Measurements from ENCODE around the gene NEK1. TPM values are rescaled to one million over a fixed set of nuclear protein-coding genes. Genes with fewer than 3 reads are reported as not detected.

NEK1 gene
- total and polyA plus RNA-seq, 2 experiments from 2014 or later, result 9.3 to 19.5 TPM

- H3K4me3 ChIP-seq, result no peak overlapping the region
- H3K4me3 Mint-ChIP-seq, result no peak overlapping the region
- H4K20me1 ChIP-seq (replicated peaks; ENCODE audit: insufficient read depth), result no peaks in the 10 kb centered on the region
- no peak for DNase-seq (ENCODE audit: low spot score)
- H3K9me3 Mint-ChIP-seq, result no peaks in the 10 kb centered on the region
- no peaks in the 10 kb centered on the region for H3K27me3 ChIP-seq (ENCODE audit: insufficient read depth)
- H3K27me3 Mint-ChIP-seq (ENCODE audit: insufficient read depth, low read depth, poor library complexity), result no peaks in the 10 kb centered on the region
- H3K79me2 ChIP-seq (replicated peaks; ENCODE audit: insufficient read depth), result peaks cover 20% of the 10 kb centered on the region; the same call in 1 of the 2 replicates
- H3K36me3 ChIP-seq (ENCODE audit: insufficient read depth), result no peaks in the 10 kb centered on the region; the same call in 1 of the 2 replicates
- no peaks in the 10 kb centered on the region for H3F3A ChIP-seq (replicated peaks; ENCODE audit: low read depth)
- no peaks in the 10 kb centered on the region for H3K4me1 ChIP-seq (ENCODE audit: insufficient read depth)
- H3K4me2 ChIP-seq, result no peak overlapping the region
- no peak for ATAC-seq
- no peak for TF ChIP-seq ZNF114 (CRISPR knock-in tag; IDR thresholded peaks at IDR 0.05)
- TF ChIP-seq CREB1 (CRISPR knock-in tag; IDR thresholded peaks at IDR 0.05; ENCODE audit: low read depth), result no peak
- TF ChIP-seq ETS1 (IDR thresholded peaks at IDR 0.05), result no peak
- TF ChIP-seq EZH2phosphoT487 (IDR thresholded peaks at IDR 0.05; ENCODE audit: unreplicated experiment), result no peak
- TF ChIP-seq REST (IDR thresholded peaks at IDR 0.05; ENCODE audit: unreplicated experiment), result no peak
- no peak for TF ChIP-seq POLR2AphosphoS5 (IDR thresholded peaks at IDR 0.05; ENCODE audit: low read depth)
- TF ChIP-seq CTCF (conservative IDR thresholded peaks at IDR 0.05; ENCODE audit: low read depth in 2 of 2), result no peak
- TF ChIP-seq STAT1 (IDR thresholded peaks at IDR 0.05; ENCODE audit: unreplicated experiment), result no peak
- no peak for TF ChIP-seq ZNF331 (CRISPR knock-in tag; IDR thresholded peaks at IDR 0.05; ENCODE audit: low read depth)
- TF ChIP-seq NANOG (IDR thresholded peaks at IDR 0.05; ENCODE audit: borderline replicate concordance), result no peak
- no peak for TF ChIP-seq ZNF462 (CRISPR knock-in tag; IDR thresholded peaks at IDR 0.05)
- no peak for TF ChIP-seq EZH2 (IDR thresholded peaks at IDR 0.05; ENCODE audit: low read depth, unreplicated experiment)
- TF ChIP-seq JUNB (IDR thresholded peaks at IDR 0.05; ENCODE audit: unreplicated experiment), result no peak
- H3K36me3 Mint-ChIP-seq (ENCODE audit: low read depth), result peaks cover 3% of the 10 kb centered on the region; the same call in 2 of the 3 replicates
- H3K27ac Mint-ChIP-seq, result no peak overlapping the region
- no peaks in the 10 kb centered on the region for H3K9me2 ChIP-seq (ENCODE audit: insufficient read depth)
- H2AFZ ChIP-seq, result no peak overlapping the region
- no peaks in the 10 kb centered on the region for H3K4me1 Mint-ChIP-seq
- H3K27ac ChIP-seq (ENCODE audit: low read depth), result no peak overlapping the region
Measured at GRCh38 chr4:169603312-169603711, 9.1 kb downstream of the NEK1 start.
